Right hindlimb (tissue), 1 donor: ENCODE results near the gene ADAMTS12.

ENCODE experiments used
- DNase-seq: peaks from one replicate; pipeline ENCODE4 v3.0.0-alpha.2; 2018

Gene ADAMTS12

DNA sequence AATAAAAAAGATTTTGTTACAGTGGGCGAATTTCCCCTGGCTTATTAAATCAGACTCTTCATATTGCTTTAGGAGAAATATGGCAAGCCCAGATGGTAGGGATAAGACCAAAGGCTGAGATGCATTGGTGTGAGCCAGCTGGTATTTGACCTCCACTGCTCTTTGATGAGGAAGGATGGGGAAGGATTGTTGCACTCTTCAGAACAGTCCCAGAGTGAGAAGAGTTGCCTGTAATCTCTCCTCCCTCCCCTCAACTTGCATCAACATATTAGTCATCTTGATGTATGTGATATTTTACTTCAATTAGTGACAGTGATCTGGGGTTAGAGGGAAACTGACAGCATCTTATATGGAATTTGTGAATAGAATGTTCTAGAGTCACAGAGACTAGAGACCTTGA is 136.6 kb downstream of the ADAMTS12 start:
- DNase-seq, result no peak

DNA sequence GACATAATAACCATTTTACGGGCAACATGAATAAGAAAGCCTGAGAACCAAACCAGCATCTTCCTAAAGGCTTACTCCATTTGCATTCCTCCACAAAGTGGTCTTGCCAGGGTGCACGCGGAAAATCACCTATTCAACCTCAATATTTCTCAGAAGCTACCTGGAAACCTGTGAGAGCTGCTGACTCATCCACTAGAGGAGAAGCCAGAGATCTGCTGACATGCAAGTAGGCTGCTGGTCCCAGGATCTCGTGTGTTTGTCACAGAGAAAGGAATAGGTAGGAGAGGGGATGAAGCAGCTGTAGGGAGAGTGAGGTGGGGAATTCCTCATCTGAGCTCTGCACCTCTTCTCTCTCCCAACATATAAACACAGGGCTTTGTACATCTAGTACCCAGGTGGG is 138.1 kb downstream of the ADAMTS12 start:
- no peak for DNase-seq

DNA sequence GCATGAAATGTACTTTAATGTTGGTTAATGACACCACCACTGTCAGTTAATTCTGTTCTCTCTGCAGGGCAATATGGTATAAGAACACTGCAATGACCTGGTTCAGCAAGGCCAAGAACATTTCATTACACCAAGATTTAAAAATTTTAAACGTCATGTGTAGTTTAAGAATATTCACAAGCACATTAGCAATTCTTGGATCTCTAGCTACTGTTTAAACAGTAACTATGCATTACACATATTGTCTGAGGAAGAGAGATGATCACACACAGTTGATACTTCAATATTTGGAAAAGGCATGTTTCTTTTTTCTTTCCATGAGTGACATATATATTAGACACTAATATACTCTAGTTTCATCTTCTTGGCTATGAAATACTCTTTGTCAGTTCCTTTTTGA is 143.0 kb downstream of the ADAMTS12 start:
- no peak for DNase-seq

DNA sequence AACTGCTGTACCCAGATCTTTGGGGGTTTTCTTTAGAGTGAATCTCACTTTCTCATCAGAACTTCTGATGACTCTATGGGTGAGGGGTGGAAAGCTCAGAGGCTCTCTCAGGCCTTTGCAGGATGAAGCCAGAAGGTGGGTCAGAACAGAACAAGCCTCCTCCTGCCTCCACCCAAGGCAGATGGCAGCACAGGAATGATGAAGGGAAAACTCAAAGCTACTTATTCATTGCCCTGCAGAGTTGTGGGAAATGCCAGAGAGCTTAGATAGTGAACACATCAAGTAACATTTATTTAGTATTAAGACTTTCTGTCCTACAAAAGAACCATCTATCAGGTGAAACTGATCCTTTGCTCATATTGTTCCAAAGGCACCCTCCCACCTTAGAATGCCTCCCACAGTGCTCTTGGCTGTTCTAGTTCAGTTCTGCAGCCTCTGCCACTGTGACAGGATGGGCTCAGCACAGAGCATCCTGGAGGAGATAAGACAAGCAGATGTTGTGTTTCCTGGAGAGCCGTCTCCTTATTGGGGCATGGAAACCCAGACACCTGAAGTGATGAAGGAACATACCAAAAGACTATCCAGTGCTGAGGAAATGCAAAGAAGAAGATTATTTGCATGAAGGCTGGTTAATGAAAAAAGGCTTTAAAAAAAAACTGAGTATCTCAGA is 146.6 kb downstream of the ADAMTS12 start:
- DNase-seq, result no peak

DNA sequence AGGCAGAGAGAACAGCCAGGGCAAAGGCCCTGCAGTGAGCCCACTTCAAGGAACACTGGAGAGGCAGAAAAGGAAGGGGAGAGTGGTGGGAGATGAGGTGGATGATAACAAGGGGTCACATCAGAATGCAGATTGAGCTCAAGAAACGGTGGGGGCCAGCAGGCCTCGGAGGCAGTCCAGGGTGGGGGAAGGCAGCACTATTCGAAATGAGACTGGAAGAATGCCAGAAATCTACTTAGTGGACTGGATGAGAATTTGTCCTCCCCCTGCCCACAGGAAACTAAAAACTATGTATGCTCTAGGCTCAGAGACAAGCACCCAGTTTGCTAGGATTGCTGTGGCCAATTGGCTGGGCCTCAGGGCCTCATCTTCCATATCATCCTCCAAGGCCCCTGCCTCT is 148.7 kb downstream of the ADAMTS12 start:
- no peak for DNase-seq

DNA sequence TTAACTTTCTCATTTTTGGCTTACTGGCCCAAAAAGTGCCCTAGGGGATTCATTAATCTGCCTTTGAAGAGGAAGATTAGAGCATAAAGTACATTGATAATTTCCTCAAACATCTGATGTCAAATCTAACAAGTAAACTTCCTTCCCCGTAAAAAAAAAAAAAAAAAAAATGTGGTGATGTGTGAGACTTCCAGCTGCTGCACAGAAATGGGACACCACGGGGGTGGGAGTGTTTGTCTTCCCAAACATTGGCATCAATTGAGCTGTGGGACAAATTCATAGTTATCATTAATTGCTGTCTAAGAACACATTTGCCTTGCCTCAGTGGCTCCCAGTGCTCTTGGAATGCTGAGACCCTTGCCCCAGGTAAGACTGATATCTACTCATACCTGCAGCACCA is 149.6 kb downstream of the ADAMTS12 start:
- DNase-seq, result no peak

DNA sequence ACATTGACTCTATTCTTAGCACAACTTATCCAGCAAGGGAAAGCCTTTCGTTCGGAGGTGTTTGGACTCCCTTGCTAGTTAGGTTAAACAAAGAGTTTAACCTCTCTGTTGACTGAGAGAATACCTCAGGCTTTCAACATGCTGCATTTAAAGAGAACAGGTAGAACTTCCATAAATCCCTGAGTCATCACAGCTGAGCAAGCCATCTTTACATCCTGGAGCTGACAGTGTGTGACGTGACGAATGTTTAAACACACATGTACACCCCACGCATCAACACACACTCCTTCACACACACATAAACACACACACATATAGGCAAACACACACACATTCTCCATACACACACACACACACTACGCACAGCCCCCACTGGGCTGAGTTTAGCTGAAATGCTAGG is 152.8 kb downstream of the ADAMTS12 start:
- no peak for DNase-seq

DNA sequence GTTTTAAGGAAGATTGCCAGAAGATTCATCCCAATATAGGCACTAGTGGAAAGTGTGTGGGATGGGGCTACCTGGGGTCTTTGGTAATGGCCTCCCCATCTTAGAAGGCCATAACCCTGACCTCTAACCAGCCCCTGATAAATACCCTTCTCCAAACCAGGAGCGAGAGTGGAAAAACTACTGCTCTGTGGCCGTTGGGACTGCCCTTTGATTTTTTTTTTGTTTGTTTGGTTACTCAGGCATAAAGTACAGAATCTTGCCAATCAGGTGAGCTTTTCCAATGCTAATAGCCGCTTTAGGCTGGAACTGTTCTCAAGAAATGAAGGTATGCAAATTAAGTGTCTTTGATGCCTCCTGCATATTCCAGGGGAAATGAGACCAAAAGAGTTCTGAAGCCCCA is 153.7 kb downstream of the ADAMTS12 start:
- no peak for DNase-seq

DNA sequence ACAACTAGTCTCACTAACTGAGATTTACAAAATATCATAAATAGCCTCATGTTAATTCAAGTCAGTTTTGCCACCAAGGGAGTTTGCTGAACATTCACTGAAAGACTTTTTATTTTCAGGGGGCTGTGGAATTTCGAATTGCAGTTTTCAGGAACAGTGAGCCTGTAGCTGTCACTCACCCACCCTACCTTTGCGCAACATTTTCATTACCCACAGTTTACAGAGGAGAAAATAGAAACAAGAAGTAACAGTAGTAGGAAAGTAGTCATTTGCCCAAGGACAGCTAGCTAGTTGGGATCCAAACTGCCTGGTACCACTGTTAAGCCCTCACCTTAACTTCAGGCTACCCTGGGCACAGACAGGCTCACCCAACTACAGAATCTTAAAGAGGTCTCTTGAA is 154.1 kb downstream of the ADAMTS12 start:
- DNase-seq, result no peak

DNA sequence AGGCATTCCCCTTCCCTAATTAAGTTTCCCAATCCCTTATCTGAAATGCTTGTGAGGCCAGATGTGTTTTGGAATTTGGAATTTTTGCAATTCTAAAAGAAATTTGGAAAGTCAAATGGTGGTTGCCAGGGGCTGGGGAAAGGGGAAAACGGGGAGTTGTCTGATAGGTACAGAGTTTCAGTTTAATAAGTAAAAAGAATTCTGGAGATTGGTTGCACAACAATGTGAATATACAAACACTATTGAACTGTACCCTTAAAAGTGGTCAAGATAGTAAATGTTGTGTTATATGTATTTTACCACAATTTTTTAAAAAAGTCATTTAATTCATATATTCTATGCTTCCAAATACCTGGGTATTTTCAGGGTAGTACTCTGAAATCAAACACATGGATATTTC is 154.5 kb downstream of the ADAMTS12 start:
- no peak for DNase-seq

DNA sequence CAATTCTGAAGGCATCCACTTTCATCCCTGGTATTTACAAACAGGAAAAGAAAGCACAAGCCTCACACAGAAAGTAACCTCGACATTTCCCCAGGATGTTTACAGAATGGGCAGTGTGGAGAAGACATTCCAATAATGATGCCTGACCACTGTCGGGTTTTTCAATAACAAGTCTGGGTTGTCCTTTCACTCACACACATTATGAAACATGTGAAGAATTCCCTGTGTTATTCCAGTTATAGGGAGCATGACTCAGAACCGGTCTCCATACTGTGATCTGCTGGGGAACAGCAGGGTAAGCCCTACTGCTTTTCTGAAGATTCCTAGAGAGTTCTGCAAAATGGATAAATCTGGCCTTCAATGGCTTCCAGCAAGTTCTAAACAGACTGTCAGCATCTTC is 155.3 kb downstream of the ADAMTS12 start:
- no peak for DNase-seq

DNA sequence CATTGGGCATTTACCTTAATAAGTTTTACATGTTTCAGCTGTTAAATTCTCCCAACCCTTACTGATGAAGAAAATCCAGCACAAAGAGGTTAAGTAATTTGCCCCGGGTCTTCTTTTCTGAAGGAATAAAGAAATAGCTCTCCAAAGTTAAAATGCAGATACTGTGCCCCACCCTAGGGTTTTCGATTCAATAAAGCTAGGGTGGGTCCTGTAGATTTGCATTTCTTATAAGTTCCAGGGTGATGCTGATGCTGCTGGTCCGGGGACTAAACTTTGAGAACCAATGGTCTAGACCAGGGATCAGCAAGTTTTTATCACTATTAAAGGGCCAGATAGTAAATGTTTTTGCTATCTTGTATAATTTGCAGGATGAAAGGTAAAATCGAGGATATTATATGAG is 156.7 kb downstream of the ADAMTS12 start:
- no peak for DNase-seq

DNA sequence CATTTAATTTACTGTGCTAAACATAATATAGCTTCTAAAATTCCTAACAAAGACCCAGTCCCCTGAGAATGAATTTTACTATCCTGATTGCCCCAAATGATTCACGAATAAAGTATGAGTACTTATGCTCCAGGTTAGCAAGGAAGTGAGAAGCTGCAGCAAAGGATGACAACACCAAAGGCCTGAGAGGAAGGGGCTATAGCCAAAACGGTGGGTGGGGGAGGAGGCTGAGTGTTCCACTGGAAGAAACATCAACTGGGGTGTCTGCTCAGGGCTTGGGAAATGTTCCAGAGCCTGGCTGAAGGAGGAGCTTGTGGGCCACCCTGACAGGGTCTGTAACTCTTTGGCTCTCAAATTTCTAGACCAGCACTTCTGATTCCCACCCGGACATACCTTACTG is 157.3 kb downstream of the ADAMTS12 start:
- peak; percentile 77 for DNase-seq

DNA sequence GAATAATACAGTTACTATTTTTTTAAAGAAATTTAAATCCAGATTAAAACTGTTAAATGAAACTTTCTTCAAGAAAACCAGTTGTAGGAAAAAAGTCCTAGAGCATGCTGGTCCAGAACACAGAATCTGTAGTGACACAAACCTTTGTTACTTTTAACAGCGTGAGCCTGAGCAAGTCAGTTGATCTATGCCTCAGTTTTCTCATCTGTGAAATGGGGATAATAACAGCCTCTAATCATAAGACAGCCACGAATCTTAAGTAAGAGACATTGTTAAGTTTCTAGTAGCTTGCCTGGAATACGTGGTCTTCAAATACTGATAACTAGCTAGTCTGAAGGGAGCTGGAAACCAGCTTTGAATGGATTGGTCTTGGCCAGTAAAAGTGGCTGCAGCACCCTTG is 158.6 kb downstream of the ADAMTS12 start:
- DNase-seq, result no peak

DNA sequence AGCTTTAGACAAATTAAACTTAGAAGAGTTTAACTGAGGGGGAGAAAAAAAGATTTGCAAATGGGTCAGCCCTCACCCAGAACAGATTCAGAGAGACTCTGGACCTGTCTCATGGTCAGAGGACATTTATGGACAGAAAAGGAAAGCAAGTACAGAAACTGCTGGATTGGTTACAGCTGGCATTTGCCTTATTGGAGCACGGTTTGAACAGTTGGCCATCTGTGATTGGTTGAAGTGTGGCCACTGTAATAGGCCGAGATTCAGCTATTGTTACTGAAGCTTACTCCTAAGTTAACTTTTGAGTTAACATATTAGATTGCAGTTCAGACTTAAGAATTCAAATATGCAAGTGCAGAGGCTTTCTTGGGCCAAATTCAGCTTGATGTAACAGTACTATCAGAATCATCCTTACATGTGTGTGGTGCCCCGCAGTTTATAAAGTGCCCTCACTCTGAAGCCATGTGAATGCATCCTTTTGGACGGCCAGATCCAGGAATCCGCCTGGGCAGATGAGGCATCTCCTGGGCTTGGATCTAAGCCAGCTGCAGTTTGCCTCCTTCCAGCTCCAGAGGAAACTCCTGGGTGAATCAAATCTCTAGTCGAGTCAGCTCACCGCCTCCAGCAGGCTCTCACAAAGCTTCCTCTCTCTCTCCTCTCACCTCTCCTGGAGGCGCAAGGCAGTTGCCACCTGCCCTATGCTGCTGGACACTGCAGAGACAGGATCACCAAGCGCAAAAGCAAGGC is 165.2 kb downstream of the ADAMTS12 start:
- peak; percentile 51 for DNase-seq

DNA sequence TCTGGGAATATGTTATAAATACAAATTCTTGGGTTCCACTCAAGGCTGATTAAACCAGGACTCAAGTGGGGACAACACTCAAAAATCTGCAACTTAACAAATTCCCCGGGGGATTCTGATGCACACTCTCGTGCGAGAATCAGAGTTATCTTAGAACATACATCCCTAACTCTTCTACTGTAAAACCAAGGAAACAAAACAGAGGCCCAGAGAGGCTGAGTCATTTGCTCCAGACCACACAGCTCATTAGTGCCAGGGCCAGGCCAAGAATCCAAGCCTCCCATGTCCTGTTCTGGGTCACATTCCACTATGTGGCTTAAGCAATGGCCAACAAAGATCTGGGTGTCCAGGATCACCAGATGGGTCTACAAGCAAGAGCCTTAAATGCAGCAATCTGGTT is 166.0 kb downstream of the ADAMTS12 start:
- no peak for DNase-seq

DNA sequence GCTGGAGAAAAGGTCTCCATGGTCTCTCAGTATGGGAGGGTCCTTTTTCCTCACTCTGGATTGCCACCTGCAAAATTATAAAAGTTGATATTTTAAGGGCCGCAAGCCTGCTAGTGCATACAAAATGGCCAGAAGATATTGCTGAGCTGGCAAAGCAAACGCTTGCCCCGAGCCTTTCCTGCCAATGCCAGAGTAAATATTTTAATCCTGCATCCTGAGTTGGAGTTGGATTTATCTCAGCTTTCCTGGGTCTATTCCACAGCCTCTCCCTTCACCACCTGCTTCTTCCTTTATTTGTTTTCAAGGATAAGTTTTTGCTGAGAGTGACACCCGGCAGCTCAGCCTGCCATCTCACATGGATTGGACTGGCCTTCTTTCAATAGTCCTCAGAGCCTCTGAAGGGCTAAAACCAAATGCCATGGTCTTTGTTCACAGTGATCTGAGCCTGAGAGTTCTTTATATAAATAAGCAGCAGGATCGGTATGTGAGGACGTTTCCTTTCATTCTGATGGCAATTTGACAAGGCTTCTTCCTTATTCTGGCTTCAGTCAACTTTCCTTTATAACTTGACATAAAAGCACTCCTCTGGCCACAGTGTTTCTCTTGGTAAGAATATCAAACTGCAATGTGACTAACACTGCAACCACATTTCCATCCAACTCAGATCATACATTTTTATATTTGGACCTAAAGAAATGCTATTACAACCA is 170.1 kb downstream of the ADAMTS12 start:
- DNase-seq, result no peak

DNA sequence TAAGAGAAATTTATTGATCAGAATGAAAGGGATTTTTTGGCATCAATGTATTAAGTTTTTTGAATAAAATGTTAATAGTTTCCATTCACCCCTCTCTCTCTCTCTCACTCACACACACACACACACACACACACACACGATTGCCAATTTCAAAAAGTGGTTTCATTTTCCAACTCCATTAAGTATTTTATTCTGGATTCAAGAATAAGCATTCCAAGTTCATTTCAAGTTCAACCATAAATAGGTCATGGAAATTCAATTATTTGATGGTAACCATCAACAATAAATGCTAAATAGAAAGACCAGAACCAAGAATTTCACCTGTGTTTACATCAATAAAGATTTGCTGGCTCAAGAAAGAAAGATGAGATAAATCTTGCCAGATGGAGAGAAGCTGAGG is 171.6 kb downstream of the ADAMTS12 start:
- peak; percentile 48 for DNase-seq

DNA sequence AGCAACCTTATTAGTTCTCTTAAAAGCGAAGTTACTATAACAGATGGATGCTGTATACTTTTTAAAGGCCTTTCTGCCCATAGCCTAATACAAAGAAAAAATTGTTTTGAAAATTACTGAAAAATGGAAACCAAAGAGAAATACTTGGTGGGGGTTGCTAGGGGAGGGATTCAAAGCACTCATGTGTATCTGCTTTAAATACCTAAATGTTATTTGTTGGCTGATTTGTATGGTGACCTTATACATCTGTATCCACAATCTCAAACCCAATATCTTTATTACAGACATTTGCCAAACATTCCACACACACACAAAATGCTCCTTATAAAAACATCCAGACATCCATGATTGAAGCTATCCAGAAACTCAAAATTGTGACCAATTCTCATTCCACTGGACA is 172.0 kb downstream of the ADAMTS12 start:
- DNase-seq, result no peak

DNA sequence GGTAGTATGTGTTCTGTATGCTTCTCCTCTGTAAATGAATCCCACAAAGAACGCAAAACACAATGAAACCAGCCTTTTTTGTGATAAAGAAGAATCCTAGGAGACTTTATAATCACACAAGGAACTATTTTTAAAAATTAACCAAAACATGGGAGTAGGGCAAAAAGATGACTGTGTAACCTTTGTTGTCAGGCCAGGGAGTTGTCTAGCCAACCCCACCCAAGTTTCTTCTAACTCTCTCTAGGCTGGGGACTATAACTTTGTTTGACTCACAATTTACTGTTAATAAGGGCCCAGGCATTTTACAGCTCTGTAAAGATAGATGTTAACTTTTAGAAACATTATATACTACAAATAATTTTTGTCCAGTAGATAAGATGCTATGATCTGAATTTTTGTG is 176.1 kb downstream of the ADAMTS12 start:
- DNase-seq, result no peak

DNA sequence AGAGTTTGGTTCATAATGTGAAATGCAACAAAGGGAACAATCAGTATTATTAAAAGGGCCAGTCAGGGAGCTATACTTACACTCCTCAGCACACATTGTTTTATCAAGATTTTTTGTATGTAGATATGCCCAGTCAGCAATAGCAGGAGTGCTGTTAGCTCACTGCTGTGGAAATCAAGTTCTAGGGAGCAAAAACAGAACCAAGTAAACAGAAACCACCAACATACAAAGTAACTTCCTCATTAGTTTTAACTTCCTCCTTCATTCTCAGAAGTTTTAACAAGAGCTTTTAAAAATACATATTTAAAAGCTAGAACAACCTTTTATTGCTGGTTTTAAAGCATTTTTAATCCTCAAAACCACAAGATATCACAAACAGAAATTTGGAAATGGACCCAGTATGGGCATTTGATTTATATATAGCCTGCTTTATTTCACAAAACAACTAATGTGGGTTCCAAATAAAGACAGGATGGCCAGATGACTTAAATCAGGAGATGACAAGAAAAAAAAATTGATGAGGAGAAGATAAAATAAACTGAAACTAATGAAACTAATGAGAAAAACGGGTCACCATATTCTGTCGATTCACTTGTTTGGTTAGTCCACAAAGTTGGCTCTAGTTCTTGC is 178.5 kb downstream of the ADAMTS12 start:
- DNase-seq, result no peak

DNA sequence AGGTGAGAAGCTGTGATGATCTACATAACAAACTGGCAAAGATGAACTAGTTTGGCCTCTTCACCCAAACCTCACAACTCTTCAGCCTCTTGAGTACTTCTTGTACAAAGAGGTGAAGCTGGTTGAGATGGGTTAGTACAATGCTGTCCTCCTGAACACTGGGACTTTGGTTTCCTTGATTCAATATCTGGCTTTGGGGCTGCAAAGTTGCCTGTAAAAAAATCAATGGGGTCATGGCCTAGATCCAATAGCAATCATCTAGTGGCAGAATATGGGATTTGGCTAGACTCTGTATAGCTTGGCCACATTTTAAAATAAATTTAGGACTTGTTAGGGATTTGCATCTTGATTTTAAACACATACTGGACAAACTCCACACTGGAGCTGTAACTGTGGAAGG is 179.1 kb downstream of the ADAMTS12 start:
- no peak for DNase-seq

DNA sequence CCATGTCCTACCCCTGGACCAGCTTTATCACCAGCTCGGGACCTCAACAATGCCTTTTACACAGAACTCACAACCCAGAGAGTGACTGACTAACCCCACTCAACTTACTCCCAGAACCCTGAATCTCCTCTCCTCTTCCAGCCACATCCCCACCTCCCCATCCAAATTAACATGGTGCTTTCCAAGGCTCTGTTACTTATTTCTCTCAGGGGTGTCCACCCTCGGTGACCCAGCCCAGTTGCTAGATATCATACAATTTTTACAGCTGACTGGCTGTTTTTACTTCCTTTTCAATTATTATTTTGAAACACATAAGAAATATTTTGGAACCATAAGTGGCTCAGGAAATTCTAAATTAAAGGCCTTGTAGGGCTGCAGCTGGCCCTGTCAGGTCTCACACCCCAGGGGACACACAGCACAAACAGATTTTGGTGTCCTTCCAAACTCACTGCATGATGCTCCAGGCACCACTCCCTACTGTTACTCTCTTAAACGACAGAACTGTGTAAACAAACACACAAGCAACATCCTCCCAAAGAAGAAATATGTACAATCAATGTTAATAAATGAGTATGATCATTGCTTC is 180.6 kb downstream of the ADAMTS12 start:
- peak; percentile 71 for DNase-seq
